ENCODE results near the gene ODAD3. TPM values are rescaled to one million over a fixed set of nuclear protein-coding genes. Genes with fewer than 3 reads are reported as not detected.

Gene ODAD3
- total and polyA plus RNA-seq, 9 donors, result 0.18 to 5.4 (median 0.56) TPM

DNA sequence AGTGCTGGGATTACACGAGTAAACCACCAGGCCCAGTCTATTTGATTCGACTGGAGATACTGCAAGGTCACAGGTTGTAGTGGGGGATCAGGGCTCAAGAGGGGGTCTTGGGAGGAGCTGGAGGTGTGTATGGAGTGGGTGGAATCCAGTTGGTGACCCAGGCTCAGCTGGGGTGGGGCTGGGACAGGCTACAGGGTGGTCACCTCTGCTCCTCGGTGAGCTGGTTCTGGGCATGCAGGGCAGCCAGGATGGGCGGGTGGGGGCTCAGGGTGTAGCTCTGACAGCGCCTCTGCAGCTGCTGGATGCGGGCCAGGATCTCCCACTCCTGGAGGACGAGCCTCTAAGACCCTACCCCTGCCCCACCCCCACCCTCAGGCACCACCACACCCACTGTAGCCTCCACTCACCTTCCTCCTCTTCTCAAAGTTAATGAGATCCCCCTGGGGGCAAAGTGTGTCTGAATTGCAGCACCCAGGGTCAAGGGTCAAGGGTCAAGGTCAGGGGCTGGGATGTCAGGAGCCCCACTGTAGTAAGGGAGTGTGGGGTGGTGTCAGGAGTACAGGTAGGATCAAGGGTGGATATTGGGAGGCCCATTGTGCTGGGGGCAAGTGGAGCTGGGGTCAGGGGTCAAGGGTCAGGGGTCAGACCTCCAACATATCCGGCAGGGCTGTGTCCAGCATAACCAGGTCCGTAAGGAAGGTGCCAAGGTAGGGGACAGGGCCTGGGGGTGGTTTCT, 32.9 kb downstream of the ODAD3 start:
- no peak for DNase-seq
- no peak overlapping the region for H3K27ac ChIP-seq
- H3K36me3 ChIP-seq, result no peaks in the 10 kb centered on the region
- H3K9me3 ChIP-seq, result no peaks in the 10 kb centered on the region
- H3K4me3 ChIP-seq, result no peak overlapping the region
- intact Hi-C loops (cut with DNase I), result no loop called here
- H3K27me3 ChIP-seq, result no peaks in the 10 kb centered on the region
- WGBS, 3 donors, result 57 to 65% (median 64%) methylated on average over 9 of the region's 9 CpGs
- H3K4me1 ChIP-seq (ENCODE audit: insufficient read depth), result peaks cover 6% of the 10 kb centered on the region
- TF ChIP-seq, protein P1, sequence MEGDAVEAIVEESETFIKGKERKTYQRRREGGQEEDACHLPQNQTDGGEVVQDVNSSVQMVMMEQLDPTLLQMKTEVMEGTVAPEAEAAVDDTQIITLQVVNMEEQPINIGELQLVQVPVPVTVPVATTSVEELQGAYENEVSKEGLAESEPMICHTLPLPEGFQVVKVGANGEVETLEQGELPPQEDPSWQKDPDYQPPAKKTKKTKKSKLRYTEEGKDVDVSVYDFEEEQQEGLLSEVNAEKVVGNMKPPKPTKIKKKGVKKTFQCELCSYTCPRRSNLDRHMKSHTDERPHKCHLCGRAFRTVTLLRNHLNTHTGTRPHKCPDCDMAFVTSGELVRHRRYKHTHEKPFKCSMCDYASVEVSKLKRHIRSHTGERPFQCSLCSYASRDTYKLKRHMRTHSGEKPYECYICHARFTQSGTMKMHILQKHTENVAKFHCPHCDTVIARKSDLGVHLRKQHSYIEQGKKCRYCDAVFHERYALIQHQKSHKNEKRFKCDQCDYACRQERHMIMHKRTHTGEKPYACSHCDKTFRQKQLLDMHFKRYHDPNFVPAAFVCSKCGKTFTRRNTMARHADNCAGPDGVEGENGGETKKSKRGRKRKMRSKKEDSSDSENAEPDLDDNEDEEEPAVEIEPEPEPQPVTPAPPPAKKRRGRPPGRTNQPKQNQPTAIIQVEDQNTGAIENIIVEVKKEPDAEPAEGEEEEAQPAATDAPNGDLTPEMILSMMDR (IDR thresholded peaks at IDR 0.05), result no peak
- TF ChIP-seq POLR2A (IDR thresholded peaks at IDR 0.05), result no peak
- no peak for TF ChIP-seq EP300 (IDR thresholded peaks at IDR 0.05)

DNA sequence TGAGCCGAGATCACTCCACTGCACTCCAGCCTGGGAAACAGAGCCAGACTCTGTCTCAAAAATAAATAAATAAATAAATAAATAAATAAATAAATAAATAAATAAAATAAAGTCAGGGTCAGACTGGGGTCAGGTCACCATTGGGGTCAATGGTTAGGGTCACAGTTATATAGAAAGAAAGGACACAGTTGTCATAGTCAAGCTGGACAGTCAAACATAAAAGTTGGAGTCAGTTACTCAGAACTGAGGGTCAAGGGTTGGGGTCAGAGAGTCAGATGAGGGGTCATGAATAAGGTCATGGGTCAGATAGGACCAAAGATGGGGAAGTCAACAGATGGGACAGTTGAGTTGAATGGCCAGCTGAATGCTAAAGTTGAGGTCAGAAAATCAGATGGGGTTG, 34.1 kb downstream of the ODAD3 start:
- WGBS, 3 donors, result 67 to 91% (median 79%) methylated on average over 1 of the region's 1 CpG
- intact Hi-C loops (cut with DNase I), result no loop called here
- TF ChIP-seq, protein P1 (IDR thresholded peaks at IDR 0.05), result no peak
- TF ChIP-seq EP300 (IDR thresholded peaks at IDR 0.05), result no peak
- no peak for TF ChIP-seq POLR2A (IDR thresholded peaks at IDR 0.05)
- Histone ChIP-seq H3K9me3 (no peaks in the 10 kb centered on the region), H3K27me3 (no peaks in the 10 kb centered on the region), H3K4me1 (ENCODE audit: insufficient read depth) (peaks cover under 1% of the 10 kb centered on the region), H3K36me3 (no peaks in the 10 kb centered on the region), H3K27ac (no peak overlapping the region), H3K4me3 (no peak overlapping the region)
- no peak for DNase-seq

DNA sequence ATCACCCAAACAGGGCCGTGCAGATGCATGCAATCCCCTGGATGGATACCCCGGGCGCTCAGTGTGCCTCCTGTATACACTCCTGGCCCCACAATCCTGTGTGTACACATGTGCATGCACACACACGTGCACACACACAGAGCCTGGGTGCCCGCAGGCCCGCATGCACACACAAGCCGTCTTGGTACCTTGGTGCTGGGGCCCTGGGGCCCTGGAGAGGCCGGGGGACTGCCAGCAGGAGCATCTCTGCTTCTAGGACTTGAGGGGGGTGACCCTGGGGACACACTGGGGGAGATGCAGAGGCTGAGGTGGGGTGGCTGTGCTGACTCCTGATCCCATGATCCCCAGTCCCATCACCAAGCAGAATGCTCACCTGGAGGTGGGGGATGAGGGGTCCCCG, 35.3 kb downstream of the ODAD3 start:
- Histone ChIP-seq H3K36me3 (no peaks in the 10 kb centered on the region), H3K27ac (no peak overlapping the region), H3K9me3 (no peaks in the 10 kb centered on the region), H3K4me3 (no peak overlapping the region), H3K27me3 (no peaks in the 10 kb centered on the region), H3K4me1 (ENCODE audit: insufficient read depth) (no peaks in the 10 kb centered on the region)
- TF ChIP-seq EP300 (IDR thresholded peaks at IDR 0.05), result no peak
- TF ChIP-seq, protein P1 (IDR thresholded peaks at IDR 0.05), result no peak
- TF ChIP-seq POLR2A (IDR thresholded peaks at IDR 0.05), result no peak
- WGBS, 3 donors, result 81 to 91% (median 88%) methylated on average over 9 of the region's 9 CpGs
- intact Hi-C loops (cut with DNase I), result loop anchor here in 1 of 4 donors (10.0 kb wide), 1 partner anchor 105 kb away; the partner anchor contains the start of gene TSPAN16
- DNase-seq, result no peak

DNA sequence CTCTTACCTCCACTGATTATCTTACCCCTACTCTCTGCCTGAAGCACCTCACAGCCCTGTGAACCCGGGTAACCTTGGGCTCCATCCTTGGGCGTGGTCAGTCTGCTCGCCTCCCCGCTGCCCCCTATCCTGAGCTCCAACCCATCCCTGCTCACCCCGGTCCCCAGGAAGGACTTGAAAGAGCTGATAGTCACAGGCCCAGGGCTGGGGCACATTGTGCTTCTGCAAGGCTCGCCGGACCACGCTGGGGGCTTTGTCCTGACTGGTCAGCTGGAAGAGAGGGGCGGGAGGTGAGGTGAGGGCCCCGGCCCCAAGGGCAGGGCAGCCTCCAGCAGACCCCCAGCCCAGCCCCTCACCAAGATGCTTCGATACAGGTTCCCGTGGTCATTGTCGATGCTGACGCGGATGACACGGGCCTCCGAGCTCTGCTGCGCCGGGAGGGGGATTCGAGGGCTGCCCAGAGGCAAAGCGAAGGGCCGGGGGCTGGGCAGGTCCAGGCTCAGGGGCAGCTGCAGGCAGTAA, 37.8 kb downstream of the ODAD3 start:
- Histone ChIP-seq H3K4me3 (no peak overlapping the region), H3K27me3 (no peaks in the 10 kb centered on the region), H3K4me1 (ENCODE audit: insufficient read depth) (no peaks in the 10 kb centered on the region), H3K9me3 (no peaks in the 10 kb centered on the region), H3K27ac (no peak overlapping the region), H3K36me3 (no peaks in the 10 kb centered on the region)
- WGBS, 3 donors, result 82 to 88% (median 83%) methylated on average over 22 of the region's 22 CpGs
- DNase-seq, result no peak
- intact Hi-C loops (cut with DNase I), result loop anchor here in 1 of 4 donors (10.0 kb wide), 1 partner anchor 102 kb away; the partner anchor contains the start of gene TSPAN16
- no peak for TF ChIP-seq POLR2A (IDR thresholded peaks at IDR 0.05)
- TF ChIP-seq, protein P1 (IDR thresholded peaks at IDR 0.05), result no peak
